HepG2 (cell line): ENCODE measurements around the gene NOX3. TPM values are rescaled to one million over a fixed set of nuclear protein-coding genes. Genes with fewer than 3 reads are reported as not detected.
A peak's percentile ranks its signal among the peaks of the same experiment; 100 is the strongest.

ENCODE experiments used
- ARNTL ChIP-seq: sonication (generic); formaldehyde crosslinking; IDR thresholded peaks from 2 replicates; pipeline ENCODE4 v1.4.0; 2020; ENCODE audit warnings: mild to moderate bottlenecking, missing genetic modification reagents
- CBX2 ChIP-seq, 2 experiments: fragments of 200-600 bp in 1 of 2; sonication (generic); formaldehyde crosslinking in 1 of 2; IDR thresholded peaks; 2 replicates each; pipeline versions ENCODE4 v1.7.0 to v1.8.1; 2018 to 2022; ENCODE audit warnings: low read depth in 2 of 2, low read length in 1 of 2, mild to moderate bottlenecking in 1 of 2, missing genetic modification reagents in 1 of 2
- HMG20A ChIP-seq: IDR thresholded peaks from 2 replicates; pipeline ENCODE4 v1.6.1; 2016; ENCODE audit warnings: borderline replicate concordance
- MAX ChIP-seq: IDR thresholded peaks from 2 replicates; pipeline ENCODE4 v1.6.1; 2012; ENCODE audit warnings: inconsistent platforms
- MLXIP ChIP-seq: sonication (generic); formaldehyde crosslinking; IDR thresholded peaks from 2 replicates; pipeline ENCODE4 v1.9.0; 2021; ENCODE audit warnings: missing genetic modification reagents, borderline replicate concordance
- PHF21A ChIP-seq: sonication (generic); formaldehyde crosslinking; IDR thresholded peaks from 2 replicates; pipeline ENCODE4 v1.5.0; 2020; ENCODE audit warnings: mild to moderate bottlenecking, missing genetic modification reagents
- SNAPC5 ChIP-seq: sonication (generic); formaldehyde crosslinking; IDR thresholded peaks from 2 replicates; pipeline ENCODE4 v1.8.1; 2023; ENCODE audit warnings: mild to moderate bottlenecking, missing genetic modification reagents, borderline replicate concordance
- ZNF350 ChIP-seq: sonication (generic); formaldehyde crosslinking; IDR thresholded peaks from 2 replicates; pipeline ENCODE4 v1.4.0; 2020; ENCODE audit warnings: mild to moderate bottlenecking, low read depth, missing genetic modification reagents, borderline replicate concordance
- ZNF354B ChIP-seq: sonication (generic); formaldehyde crosslinking; IDR thresholded peaks from 2 replicates; pipeline ENCODE4 v1.8.0; 2022; ENCODE audit warnings: mild to moderate bottlenecking, missing genetic modification reagents
- ZNF556 ChIP-seq: sonication (generic); formaldehyde crosslinking; IDR thresholded peaks from 2 replicates; pipeline ENCODE4 v1.4.0; 2020; ENCODE audit warnings: mild to moderate bottlenecking, missing genetic modification reagents, borderline replicate concordance
- ZNF687 ChIP-seq: sonication (generic); formaldehyde crosslinking; IDR thresholded peaks from 2 replicates; pipeline ENCODE4 v1.5.1; 2020; ENCODE audit warnings: mild to moderate bottlenecking, missing genetic modification reagents, moderate library complexity
- ZNF784 ChIP-seq: sonication (generic); formaldehyde crosslinking; IDR thresholded peaks from 2 replicates; pipeline ENCODE4 v1.5.1; 2020; ENCODE audit warnings: missing genetic modification reagents, mild to moderate bottlenecking, borderline replicate concordance
- ZNF891 ChIP-seq: sonication (generic); formaldehyde crosslinking; IDR thresholded peaks from 2 replicates; pipeline ENCODE4 v1.5.0; 2020; ENCODE audit warnings: mild to moderate bottlenecking, missing genetic modification reagents
- polyA plus RNA-seq, 8 experiments: library from polyadenylated mRNA; depleted of rRNA in 3 of 8; stranded (reverse) in 7 of 8; unstranded in 1 of 8; fragments of >200 nt; fragmentation: Illumina TruSeq in 4 of 8; extraction: Trizol in 4 of 8; gene quantifications; 2 replicates each; pipeline versions ENCODE4 v1.2.1 to v1.2.3, GENCODE V29; 2011 to 2016; ENCODE audit warnings: low read depth in 4 of 8, missing spikeins in 1 of 8, mixed read lengths in 1 of 8; ENCODE audit not compliant: insufficient read depth in 1 of 8
- total RNA-seq, 5 experiments: library from RNA; depleted of rRNA; stranded (reverse); fragments of >200 nt; fragmentation: Illumina TruSeq; extraction: Trizol; gene quantifications; 2 replicates each; pipeline ENCODE4 v1.2.3, GENCODE V29; 2016; ENCODE audit warnings: low read depth in 1 of 5

The NOX3 gene
- total and polyA plus RNA-seq, 2 of the 13 experiments (the other 11 are each of a cell fraction or from before 2014, with no cell fraction given), result 0.09 to 0.18 TPM

- TF ChIP-seq MLXIP (CRISPR knock-in tag) (no peak), CBX2 (IDR thresholded peaks at IDR 0.05; ENCODE audit: low read depth, low read length) (no peak), CBX2 (CRISPR knock-in tag; IDR thresholded peaks at IDR 0.05; ENCODE audit: low read depth) (0 out of 2 replicates have a peak, but pooled peaks have one; percentile 44), ZNF891 (CRISPR knock-in tag) (no peak), ZNF350 (CRISPR knock-in tag) (no peak), ZNF784 (CRISPR knock-in tag) (no peak), ZNF556 (CRISPR knock-in tag) (no peak), ZNF687 (CRISPR knock-in tag) (peak; percentile 53; the same call in 1 of the 2 replicates), HMG20A (CRISPR knock-in tag) (no peak), ARNTL (CRISPR knock-in tag) (no peak), ZNF354B (CRISPR knock-in tag) (0 out of 2 replicates have a peak, but pooled peaks have one; percentile 31), PHF21A (CRISPR knock-in tag) (no peak), SNAPC5 (CRISPR knock-in tag) (0 out of 2 replicates have a peak, but pooled peaks have one; percentile 36), MAX (peak; percentile 58; the same call in 1 of the 2 replicates)
- TF ChIP-seq, all 625 proteins: peak for 18
Measured at GRCh38 chr6:155398701-155399061, 57.0 kb downstream of the NOX3 start (continued).
